Stomach smooth muscle (tissue), 2 donors: ENCODE measurements around the gene CRMP1.

Source experiments
- H3K27ac ChIP-seq: one replicate; pipeline ENCODE4 v1.7.0; 2013; ENCODE audit warnings: mild to moderate bottlenecking, low read length, inconsistent platforms
- H3K27me3 ChIP-seq, 2 donors: one replicate each; pipeline ENCODE4 v1.7.0; 2013; ENCODE audit warnings: low read length in 2 of 2; ENCODE audit not compliant: insufficient read depth in 2 of 2, control insufficient read depth in 1 of 2
- H3K36me3 ChIP-seq, 2 donors: one replicate each; pipeline ENCODE4 v1.7.0; 2013; ENCODE audit warnings: low read length in 2 of 2; ENCODE audit not compliant: control insufficient read depth in 2 of 2, insufficient read depth in 2 of 2
- H3K4me1 ChIP-seq: one replicate; pipeline ENCODE4 v1.7.0; 2013; ENCODE audit warnings: low read length; ENCODE audit not compliant: control insufficient read depth, insufficient read depth
- H3K4me3 ChIP-seq, 2 donors: one replicate each; pipeline ENCODE4 v1.7.0; 2013; ENCODE audit warnings: low read length in 2 of 2
- H3K9ac ChIP-seq, 2 donors: one replicate each; pipeline ENCODE4 v1.7.0; 2013; ENCODE audit warnings: low read length in 2 of 2, mild to moderate bottlenecking in 1 of 2
- H3K9me3 ChIP-seq, 2 donors: one replicate each; pipeline ENCODE4 v1.7.0; 2013; ENCODE audit warnings: low read length in 2 of 2; ENCODE audit not compliant: control insufficient read depth in 2 of 2
- donor health status: healthy.
- donor health status: Pancreatic carcinoma.

Gene CRMP1

GRCh38 chr4:5899881-5900280, 7.0 kb upstream of the CRMP1 start:
- Histone ChIP-seq H3K4me3 (no peak overlapping the region), H3K9me3 (peaks cover 3 to 5% of the 10 kb centered on the region in 2 donors), H3K27ac (no peak overlapping the region), H3K4me1 (peaks cover 2% of the 10 kb centered on the region), H3K27me3 (peaks cover 26 to 34% of the 10 kb centered on the region in 2 donors), H3K36me3 (no peaks in the 10 kb centered on the region), H3K9ac (no peak overlapping the region)

DNA sequence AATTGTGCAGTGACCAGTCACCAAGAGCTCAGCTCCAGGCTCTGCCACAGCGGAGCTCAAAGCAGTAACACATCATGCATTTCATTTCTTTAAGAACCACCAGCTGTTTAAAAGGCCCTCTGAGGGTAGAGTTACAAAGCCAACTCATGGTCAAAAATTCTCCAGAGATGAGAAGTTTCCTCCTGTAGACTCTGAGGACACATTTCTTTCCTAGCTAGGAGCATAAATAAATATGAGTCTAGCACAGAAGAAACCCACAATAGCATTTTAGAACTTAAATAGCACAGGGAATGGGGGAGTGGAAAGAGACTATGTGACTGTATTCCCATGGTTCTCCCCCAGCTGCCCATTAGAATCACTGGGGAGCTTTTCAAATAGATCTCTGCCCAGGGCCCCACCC, 6.5 kb upstream of the CRMP1 start:
- Histone ChIP-seq H3K9me3 (peaks cover 3 to 5% of the 10 kb centered on the region in 2 donors), H3K9ac (no peak overlapping the region), H3K27me3 (peaks cover 27 to 36% of the 10 kb centered on the region in 2 donors)

DNA sequence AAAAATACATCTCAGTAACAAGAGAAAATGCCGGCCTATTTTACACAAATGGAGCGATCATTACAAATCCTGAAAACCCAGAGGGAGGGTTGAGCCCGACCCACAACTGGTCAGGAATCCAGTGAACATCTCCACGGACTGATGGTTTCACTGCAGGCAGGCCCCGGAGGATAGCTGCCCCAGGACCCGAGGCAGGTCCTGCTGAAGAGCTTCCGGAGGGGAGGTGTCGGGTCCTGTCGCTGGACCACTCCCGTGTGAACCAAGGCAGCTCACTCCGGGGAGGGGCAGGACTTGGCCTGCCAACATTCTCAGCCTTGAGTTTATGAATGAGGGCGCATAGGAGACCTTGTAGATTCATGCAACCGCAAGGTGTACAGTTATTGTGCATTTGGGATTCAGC, 4.8 kb upstream of the CRMP1 start:
- Histone ChIP-seq H3K36me3 (no peaks in the 10 kb centered on the region), H3K27me3 (peaks cover 37 to 45% of the 10 kb centered on the region in 2 donors), H3K9ac (no peak overlapping the region), H3K9me3 (peaks cover 3 to 5% of the 10 kb centered on the region in 2 donors), H3K27ac (no peak overlapping the region), H3K4me3 (no peak overlapping the region), H3K4me1 (peaks cover 2% of the 10 kb centered on the region)

More for the DNA sequence above, 6.5 kb upstream of the CRMP1 start:
- Histone ChIP-seq H3K4me3 (no peak overlapping the region), H3K4me1 (peaks cover 2% of the 10 kb centered on the region), H3K27ac (no peak overlapping the region), H3K36me3 (no peaks in the 10 kb centered on the region)

DNA sequence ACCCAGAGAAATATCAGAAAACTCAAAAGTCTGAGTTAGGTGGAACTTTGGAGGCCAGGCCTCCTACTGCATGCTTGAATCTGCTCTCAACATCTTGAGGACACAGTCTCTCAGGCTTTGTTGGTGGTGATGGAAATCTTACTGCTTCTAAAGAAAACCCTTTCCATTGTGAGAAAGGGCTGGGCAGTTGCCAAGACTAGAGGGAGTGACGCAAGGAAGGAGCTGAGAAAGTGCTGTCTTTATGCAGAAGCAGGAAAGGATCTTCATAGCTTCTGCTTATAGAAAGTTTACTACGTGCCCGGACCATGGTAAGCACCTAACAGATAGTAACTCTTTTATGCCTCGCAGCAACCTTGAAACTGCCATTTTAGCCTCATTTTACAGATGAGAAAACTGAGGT, 2.4 kb upstream of the CRMP1 start:
- Histone ChIP-seq H3K27ac (no peak overlapping the region), H3K4me3 (no peak overlapping the region), H3K9ac (no peak overlapping the region), H3K4me1 (peaks cover 4% of the 10 kb centered on the region), H3K27me3 (peaks cover 51 to 55% of the 10 kb centered on the region in 2 donors), H3K9me3 (peaks cover 3 to 5% of the 10 kb centered on the region in 2 donors), H3K36me3 (no peaks in the 10 kb centered on the region)

DNA sequence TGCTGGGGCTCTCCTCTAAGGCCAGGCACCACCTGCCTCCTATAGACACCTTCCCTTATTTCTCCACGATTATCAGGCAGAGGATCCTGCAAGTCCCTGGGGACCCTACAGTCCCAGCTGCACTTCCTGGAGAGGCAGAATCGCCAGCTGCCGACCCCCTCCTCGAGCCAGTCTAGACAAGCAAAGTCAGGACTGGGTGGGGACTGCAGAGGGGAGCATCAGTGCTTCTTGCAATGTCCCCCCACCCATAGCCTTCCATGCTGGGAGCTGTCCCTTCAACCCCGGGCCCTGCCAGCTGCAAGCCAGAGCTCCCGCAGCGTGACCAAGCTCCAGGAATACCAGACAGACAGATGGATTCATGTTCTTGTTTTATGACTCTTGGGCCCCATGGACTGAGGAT, 1.4 kb upstream of the CRMP1 start:
- H3K9ac ChIP-seq: no peak overlapping the region
- H3K4me3 ChIP-seq: no peak overlapping the region
- H3K4me1 ChIP-seq: peaks cover 9% of the 10 kb centered on the region
- H3K27ac ChIP-seq: no peak overlapping the region
- H3K36me3 ChIP-seq: no peaks in the 10 kb centered on the region
- H3K9me3 ChIP-seq: peaks cover 3 to 5% of the 10 kb centered on the region in 2 donors
- peaks cover 61 to 65% of the 10 kb centered on the region in 2 donors for H3K27me3 ChIP-seq

DNA sequence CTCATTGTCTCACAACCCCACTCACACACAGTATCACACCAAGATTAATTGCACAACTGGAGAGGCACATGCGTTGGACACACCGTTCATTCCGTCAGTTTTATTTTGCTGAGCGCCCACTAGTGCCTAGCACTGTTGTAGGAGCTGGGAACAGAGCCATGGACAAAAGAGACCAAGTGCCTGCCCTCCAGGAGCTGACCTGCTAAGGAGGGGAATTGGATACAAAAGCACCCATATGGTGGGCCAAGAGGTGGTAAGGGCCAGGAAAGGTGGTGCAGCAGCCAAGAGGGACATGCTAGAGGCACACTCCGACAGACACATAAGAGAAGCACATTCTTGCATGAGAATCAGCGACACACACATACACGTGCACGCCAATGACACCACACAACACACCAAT, 705 bp upstream of the CRMP1 start:
- Histone ChIP-seq H3K4me3 (peak overlapping the region in 1 of 2 donors; percentile 40), H3K27me3 (peaks cover 68 to 71% of the 10 kb centered on the region in 2 donors), H3K4me1 (peaks cover 9% of the 10 kb centered on the region), H3K36me3 (no peaks in the 10 kb centered on the region), H3K9ac (no peak overlapping the region), H3K27ac (no peak overlapping the region), H3K9me3 (peaks cover 3 to 5% of the 10 kb centered on the region in 2 donors)

- H3K27ac ChIP-seq: no peak overlapping the region
- H3K36me3 ChIP-seq: no peaks in the 10 kb centered on the region
- peaks cover 13% of the 10 kb centered on the region for H3K4me1 ChIP-seq
- peaks cover 3 to 5% of the 10 kb centered on the region in 2 donors for H3K9me3 ChIP-seq
- no peak overlapping the region for H3K9ac ChIP-seq
- H3K4me3 ChIP-seq: peak overlapping the region in 1 of 2 donors; percentile 22
- H3K27me3 ChIP-seq: peaks cover 66 to 78% of the 10 kb centered on the region in 2 donors
These were observed 423 bp downstream of the CRMP1 start for GRCh38 chr4:5892323-5893003.

DNA sequence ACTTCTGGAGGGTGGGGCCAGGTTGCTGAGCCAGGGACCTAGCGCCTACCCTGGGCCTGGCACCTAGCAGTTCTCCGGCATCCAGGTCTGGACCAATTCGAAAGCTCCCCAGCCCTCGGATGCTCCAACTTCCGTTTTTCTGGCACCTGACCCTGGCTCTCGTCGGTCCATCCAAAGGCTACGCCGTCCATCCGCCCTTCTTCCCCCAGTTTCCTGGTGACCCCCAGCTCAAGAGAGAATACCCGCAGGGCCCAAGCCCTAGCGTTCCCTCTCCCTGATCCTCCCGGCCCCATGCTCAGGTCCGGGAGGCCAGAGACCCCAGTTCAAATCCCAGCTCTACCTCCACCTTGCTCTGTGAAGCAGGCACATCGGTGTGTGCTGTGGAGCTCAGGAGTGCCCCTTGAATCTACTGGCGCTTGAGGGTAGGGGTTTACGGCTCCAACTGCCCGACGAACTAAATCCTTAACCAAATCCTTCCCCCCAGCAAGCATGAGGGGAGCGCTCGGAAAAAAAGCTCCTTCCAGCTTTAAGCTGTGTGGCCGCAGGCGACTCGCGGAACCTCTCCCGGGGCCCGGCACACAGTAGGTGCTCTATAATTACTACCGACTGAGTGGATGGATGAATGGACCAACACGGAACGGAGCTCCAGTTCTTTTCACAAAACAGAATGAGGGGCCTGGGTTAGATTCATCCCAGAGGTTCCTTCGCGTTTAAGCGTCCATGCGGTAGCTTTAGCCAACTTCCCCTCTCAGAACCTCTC, 1.1 kb downstream of the CRMP1 start:
- Histone ChIP-seq H3K9ac (no peak overlapping the region), H3K4me1 (peaks cover 17% of the 10 kb centered on the region), H3K27ac (no peak overlapping the region), H3K27me3 (peaks cover 67 to 82% of the 10 kb centered on the region in 2 donors), H3K9me3 (peaks cover under 1% of the 10 kb centered on the region in 2 donors), H3K36me3 (no peaks in the 10 kb centered on the region), H3K4me3 (no peak overlapping the region)

GRCh38 chr4:5890063-5890727, 2.7 kb downstream of the CRMP1 start:
- Histone ChIP-seq H3K27me3 (peaks cover 64 to 78% of the 10 kb centered on the region in 2 donors), H3K9ac (no peak overlapping the region), H3K4me3 (no peak overlapping the region)

DNA sequence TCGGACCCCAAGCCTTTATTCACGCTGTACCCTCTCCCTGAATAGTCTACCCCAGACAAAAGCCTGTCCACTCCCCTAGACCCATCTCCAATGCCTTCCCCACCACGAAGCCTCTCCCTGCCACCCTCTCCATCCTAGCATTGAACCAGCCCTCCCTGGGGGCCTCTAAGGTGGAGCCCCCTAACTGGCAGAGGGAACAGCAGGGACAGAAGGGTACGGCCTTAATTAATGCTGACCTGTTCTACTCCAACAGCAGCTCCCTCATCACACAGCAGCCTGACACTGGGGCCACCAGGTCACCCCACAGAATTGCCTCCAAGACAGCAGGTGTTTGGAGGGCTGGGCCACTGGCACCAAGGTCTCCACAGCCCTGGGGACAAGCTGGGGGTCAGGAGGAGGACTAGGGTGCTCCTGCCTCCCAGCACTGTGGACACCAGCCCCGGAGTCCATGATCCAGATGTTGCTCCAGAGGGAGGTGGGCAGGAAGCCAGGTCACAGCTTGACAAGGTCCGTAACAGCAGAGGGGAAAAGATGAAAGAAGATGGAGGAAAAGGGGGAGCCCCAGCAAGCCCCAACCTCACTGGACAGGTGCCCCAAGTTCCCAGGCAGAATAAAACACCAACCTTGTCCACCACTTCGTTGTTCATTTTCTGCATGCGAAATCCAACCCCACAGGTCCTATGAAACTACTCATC, 3.7 kb downstream of the CRMP1 start:
- H3K4me1 ChIP-seq: peaks cover 17% of the 10 kb centered on the region
- no peak overlapping the region for H3K4me3 ChIP-seq
- H3K9ac ChIP-seq: no peak overlapping the region
- peaks cover 57 to 71% of the 10 kb centered on the region in 2 donors for H3K27me3 ChIP-seq
- no peaks in the 10 kb centered on the region for H3K36me3 ChIP-seq
- H3K27ac ChIP-seq: no peak overlapping the region
- no peaks in the 10 kb centered on the region for H3K9me3 ChIP-seq

More at GRCh38 chr4:5890063-5890727, 2.7 kb downstream of the CRMP1 start:
- H3K36me3 ChIP-seq: no peaks in the 10 kb centered on the region
- peaks cover 17% of the 10 kb centered on the region for H3K4me1 ChIP-seq
- H3K27ac ChIP-seq: no peak overlapping the region
- no peaks in the 10 kb centered on the region for H3K9me3 ChIP-seq
